GM19328 (cell line): ENCODE results near the gene ACTL8.

Experiments used
- ATAC-seq: cut with Tn5 transposase; IDR thresholded peaks from one replicate; pipeline ENCODE4 v1.9.1; 2021; ENCODE audit warnings: mild to moderate bottlenecking, moderate library complexity; ENCODE audit not compliant: unreplicated experiment

ACTL8 gene

GRCh38 chr1:17765444-17766411 lies 10.6 kb downstream of the ACTL8 start:
- no peak for ATAC-seq

DNA sequence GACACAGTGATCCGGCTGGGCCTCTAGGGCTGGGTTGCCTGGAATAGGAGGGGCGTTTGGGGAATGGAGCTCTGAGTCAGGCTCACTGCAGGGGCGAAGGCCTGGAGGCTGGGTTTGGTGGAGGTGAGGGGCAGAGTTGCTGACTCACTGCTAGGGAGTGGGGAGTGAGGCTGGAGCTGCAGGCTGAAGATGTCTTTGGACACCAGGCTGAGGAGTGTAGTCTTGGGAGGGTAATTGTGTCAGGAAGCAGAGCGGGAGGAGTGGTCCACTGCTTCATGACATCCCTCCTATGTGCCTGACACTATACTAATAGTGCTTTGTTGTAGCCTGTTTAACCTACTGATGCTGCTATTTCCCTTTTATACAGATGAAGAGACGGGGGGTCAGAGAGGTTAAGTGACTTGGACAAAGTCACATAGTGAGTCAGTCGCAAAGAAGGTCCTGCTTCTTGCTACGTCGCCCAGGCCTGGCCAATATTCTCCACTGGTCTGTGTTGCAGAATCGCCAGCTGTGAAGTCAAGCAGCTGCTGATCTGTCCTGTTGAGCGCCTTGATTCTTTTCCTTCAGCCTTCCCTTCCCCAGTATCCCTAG lies 13.6 kb downstream of the ACTL8 start:
- ATAC-seq: no peak

DNA sequence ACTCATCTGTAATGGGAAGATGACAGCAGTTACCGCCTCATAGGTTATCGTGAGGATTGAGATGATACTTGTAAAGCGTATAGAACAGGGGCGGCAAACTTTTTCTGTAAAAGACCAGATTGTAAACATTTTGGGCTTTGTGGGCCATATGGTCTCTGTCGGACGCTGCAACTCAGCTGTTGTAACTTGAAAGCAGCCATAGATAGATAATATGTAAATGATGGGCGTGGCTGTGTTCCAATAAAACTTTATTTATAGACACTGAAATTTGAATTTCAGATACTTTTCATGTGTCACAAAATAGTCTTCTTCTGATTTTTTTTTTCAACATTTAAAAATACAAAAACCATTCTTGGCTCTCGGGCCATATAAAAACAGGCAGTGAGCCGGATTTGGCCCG lies 15.8 kb downstream of the ACTL8 start:
- ATAC-seq: no peak

- no peak for ATAC-seq
These were observed 17.6 kb downstream of the ACTL8 start for GRCh38 chr1:17772615-17773212.

DNA sequence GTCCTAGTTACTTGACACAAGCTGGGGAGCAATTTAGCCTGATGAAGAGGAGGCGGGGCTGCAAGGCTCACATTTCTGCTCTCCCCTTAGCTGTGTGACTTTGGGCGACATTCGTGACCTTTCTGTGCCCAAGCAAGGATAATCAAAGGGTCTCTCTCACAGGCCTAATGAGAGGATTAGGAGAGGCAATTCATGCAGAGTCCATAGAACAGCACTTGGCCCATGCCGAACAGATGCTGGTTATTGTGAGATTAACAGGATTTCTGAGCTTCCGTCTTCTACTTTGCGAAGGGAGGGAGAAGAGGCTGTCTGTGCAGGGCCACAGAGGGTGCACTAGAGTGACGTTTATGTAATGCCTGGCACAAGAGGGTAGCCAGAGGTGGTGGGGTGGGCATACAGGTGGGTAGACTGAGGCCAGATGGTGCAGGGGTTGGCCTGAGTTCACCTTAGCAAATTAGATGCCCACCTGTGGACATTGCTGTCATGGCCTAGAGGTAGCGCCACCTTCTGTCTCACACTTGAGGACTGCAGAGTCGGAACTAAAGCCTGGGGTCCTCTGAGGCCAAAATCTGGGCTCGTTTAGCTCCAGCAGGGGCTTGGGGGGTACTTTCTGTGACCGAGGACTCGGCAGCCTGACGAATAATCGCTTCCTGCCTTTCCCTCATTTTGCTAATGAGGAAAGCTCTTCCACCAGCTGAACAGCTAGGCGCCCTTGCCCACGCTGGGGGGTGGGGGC lies 18.6 kb downstream of the ACTL8 start:
- no peak for ATAC-seq

- ATAC-seq: no peak
These were observed 19.3 kb downstream of the ACTL8 start for GRCh38 chr1:17774452-17774851.

- ATAC-seq: no peak
These were observed 20.7 kb downstream of the ACTL8 start for GRCh38 chr1:17775796-17776195.

GRCh38 chr1:17776426-17776825 lies 21.3 kb downstream of the ACTL8 start:
- no peak for ATAC-seq

- ATAC-seq: no peak
These were observed 22.2 kb downstream of the ACTL8 start for GRCh38 chr1:17777330-17777729.

GRCh38 chr1:17777818-17778217 lies 22.7 kb downstream of the ACTL8 start:
- no peak for ATAC-seq

GRCh38 chr1:17780916-17781315 lies 25.8 kb downstream of the ACTL8 start:
- ATAC-seq: no peak

DNA sequence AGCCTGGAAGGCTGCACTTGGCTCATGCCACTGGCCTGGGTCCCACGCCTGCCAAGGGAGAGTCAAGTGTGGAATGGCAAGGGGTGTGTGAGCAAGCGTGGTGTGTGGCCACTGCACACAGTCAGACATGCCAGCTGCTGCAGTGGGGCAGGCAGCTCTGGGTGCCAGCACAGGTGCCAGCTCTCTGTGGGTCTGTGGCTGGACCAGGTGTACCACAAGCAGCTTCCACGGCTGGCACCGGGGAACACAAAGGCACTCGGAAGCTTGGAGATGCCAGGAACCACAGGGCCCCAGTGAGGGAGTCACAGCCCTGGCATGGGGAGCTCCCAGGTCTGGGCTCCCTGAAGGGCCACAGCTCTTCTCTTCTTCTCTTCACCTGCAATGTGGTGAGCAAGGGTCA lies 34.8 kb downstream of the ACTL8 start:
- ATAC-seq: no peak

DNA sequence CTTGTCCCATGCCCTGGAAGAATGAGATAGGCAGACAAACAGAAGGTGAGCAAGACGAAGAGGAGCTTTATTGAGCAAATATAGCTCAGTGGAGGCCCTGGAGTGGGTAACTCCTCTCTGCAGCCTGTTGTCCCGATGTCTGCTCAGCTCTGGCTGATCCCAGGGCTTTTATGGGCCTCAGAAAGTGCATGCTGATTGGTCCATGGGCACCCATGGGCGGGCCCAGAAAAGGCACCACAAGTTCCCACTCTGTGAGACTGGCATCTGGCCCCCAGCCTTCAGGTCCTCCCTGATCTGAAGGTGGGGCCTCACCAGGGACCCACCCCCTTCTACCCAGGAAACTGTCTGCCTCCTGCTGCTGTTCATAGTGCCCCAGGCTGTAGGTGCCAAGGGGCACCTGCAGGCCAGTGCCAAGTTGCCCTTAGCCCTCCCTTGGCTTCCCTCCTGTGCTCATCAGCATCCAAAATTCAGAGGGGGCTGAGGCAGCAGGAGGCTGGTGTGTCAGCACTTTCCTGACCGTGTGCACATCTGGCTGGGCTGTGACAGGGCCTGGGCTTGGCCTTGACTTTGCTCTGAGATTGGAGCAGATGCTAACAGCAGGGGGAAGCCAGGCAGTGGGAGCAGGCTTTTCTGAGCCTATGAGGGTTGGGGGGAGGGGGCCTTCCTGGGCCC lies 35.4 kb downstream of the ACTL8 start:
- no peak for ATAC-seq

GRCh38 chr1:17791055-17791390 lies 35.9 kb downstream of the ACTL8 start:
- no peak for ATAC-seq

DNA sequence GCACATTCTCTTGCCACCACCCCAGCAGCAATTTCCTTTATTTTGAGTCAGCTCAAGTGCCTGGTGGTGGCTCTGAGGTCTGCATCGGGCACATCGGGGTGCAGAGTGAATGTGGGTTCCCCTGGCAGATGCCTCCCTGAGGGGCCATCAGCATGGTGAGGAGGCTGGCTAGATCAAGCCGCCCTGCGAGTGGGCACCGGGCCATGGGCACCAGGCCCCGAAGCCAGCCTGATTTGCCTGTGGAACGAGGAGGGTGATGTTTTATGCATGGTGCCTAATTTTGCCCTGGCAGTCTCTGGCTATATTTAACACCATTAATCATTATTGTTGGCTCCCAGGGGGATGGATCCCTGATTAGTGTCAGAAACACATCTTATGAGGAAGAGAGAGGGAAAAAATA lies 36.3 kb downstream of the ACTL8 start:
- ATAC-seq: no peak

- ATAC-seq: no peak
These were observed 37.3 kb downstream of the ACTL8 start for GRCh38 chr1:17792421-17792820.

DNA sequence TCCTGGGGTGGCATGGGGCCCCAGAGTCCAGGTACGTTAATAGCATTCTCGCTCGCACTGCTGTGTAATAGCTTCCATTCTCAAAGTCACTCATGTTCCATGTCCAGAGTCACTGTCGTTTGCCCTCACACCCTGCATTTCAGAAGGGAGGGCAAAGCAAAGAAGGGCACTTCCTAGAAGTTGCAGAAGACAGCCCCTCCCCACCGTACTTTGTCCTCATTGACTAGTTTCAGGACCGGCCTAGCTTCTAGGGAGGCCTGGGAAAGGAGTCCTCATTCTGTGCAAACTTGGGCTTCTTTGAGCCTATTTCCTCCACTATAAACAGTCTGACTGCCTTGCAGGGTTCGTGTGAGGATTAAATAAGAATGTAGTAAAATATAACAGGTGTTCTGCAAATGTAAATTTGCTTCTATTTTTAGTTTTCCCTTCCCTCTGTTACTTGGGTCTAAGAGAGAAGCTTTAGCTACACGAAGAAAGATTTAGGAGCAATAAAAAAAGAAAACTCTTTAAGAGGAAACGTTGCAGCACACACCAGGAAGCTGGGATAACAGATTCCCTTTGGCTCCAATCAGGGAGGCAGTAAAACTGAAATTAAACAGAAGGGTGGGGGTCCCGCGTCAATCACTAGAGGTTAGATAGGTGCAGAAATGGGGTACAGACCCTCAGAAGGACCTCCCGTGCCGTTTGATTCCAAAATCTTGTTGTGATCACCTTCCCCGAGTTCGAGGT lies 40.1 kb downstream of the ACTL8 start:
- no peak for ATAC-seq

DNA sequence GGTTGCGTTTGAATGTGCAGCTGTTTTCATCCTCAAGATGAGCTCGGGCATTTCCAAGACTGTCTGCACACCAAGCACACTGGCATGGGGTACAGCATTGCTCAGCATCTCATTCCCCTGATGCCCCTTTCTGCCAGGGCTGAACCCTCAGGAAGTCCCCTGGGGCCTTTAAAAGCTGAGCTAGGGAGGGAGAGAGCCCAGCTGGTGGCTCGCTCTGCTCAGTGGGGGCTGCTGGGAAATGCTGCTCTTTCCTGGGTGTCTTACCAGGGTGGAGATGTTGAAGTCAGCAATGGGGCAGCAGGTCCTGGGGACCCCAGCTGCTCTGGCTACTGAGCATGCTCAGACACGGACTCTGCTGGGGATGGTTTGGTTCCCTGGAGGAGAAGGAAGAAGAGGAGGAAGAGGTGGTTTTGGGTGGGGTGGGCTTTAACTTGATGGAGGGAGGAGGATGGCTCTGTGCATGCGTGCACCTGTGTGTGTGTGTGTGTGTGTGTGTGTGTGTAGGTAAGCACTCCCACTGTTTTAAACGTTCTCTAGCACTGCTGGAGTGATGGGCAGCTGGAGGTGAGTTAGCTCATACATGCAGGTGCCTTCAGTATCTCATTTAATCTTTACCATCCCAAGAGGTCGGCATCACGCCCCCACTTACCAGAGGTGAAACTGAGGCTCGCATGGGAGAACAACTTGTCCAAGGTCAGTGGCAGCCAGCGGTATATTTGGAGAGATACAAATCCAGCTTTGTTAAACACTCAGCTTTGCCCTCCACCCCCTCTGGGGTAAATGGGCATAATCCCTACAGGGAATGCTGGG lies 40.9 kb downstream of the ACTL8 start:
- no peak for ATAC-seq

DNA sequence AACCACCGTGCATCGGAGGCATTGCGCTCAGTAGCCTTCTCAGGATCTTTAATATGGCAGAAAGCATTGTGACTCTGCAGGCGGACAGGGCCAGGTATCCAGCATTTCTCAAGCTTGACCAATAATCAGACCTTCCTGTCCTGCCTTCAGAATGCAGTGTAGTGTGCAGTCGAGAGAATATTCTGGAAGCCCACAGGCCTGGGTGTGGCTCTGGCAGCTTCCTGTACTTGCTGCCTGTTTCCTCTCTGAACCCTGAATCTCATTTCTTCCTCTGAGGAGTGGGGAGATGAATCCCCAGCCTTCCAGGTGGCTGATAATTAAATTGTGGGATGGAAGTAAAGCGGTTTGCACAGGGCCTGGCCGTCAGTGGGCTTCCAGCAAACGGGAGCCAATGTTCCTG lies 42.3 kb downstream of the ACTL8 start:
- ATAC-seq: no peak
